ENCODE results near the gene ARPC1B.
A peak's percentile ranks its signal among the peaks of the same experiment; 100 is the strongest.
"Not testable (repeated sequence)": the region's sequence is repeated elsewhere in the genome, so short reads cannot be mapped to it uniquely, and the experiment has no call there.

ARPC1B gene

GRCh38 chr7:99379043-99379577 lies 4.6 kb downstream of the ARPC1B start:
- DNase-seq (ENCODE audit: extremely low read depth, low read depth), result peak; percentile 95
- TF ChIP-seq CTCF (IDR thresholded peaks at IDR 0.05; ENCODE audit: low read depth, low read length), result no peak

GRCh38 chr7:99379693-99380031 lies 5.1 kb downstream of the ARPC1B start:
- DNase-seq (ENCODE audit: extremely low read depth, low read depth), result not testable (repeated sequence)

- TF ChIP-seq CTCF (IDR thresholded peaks at IDR 0.05; ENCODE audit: low read depth, low read length), result no peak
- DNase-seq (ENCODE audit: extremely low read depth, low read depth), result no peak
Measured at GRCh38 chr7:99380032-99380822, 5.7 kb downstream of the ARPC1B start.

- no peak for TF ChIP-seq CTCF (IDR thresholded peaks at IDR 0.05; ENCODE audit: low read depth, low read length)
- no peak for DNase-seq (ENCODE audit: extremely low read depth, low read depth)
Measured at GRCh38 chr7:99380823-99381663, 6.5 kb downstream of the ARPC1B start.

GRCh38 chr7:99381664-99382075 lies 7.1 kb downstream of the ARPC1B start:
- no peak for TF ChIP-seq CTCF (IDR thresholded peaks at IDR 0.05; ENCODE audit: low read depth, low read length)
- no peak for DNase-seq (ENCODE audit: extremely low read depth, low read depth)

GRCh38 chr7:99383203-99383602 lies 8.7 kb downstream of the ARPC1B start:
- DNase-seq (ENCODE audit: extremely low read depth, low read depth), result no peak
- TF ChIP-seq CTCF (IDR thresholded peaks at IDR 0.05; ENCODE audit: low read depth, low read length), result no peak

- TF ChIP-seq CTCF (IDR thresholded peaks at IDR 0.05; ENCODE audit: low read depth, low read length), result no peak
- DNase-seq (ENCODE audit: extremely low read depth, low read depth), result no peak
Measured at GRCh38 chr7:99383791-99384370, 9.4 kb downstream of the ARPC1B start.
